Measurements from ENCODE around the gene CADM1. TPM values are rescaled to one million over a fixed set of nuclear protein-coding genes. Genes with fewer than 3 reads are reported as not detected.

The CADM1 gene
- total and polyA plus RNA-seq, 7 donors = 0.69 to 25.2 (median 15.6) TPM

GRCh38 chr11:115251126-115251525 lies 253.1 kb downstream of the CADM1 start:
- intact Hi-C loops (cut with DNase I) = no loop called here
- Histone ChIP-seq H3K4me1 (no peaks in the 10 kb centered on the region), H3K27me3 (no peaks in the 10 kb centered on the region), H3K4me3 (no peak overlapping the region), H3K36me3 (no peaks in the 10 kb centered on the region), H3K27ac (no peak overlapping the region), H3K9me3 (no peaks in the 10 kb centered on the region)
- no peak for TF ChIP-seq EP300 (IDR thresholded peaks at IDR 0.05)
- no peak for TF ChIP-seq CTCF (IDR thresholded peaks at IDR 0.05)
- TF ChIP-seq POLR2A (IDR thresholded peaks at IDR 0.05) = no peak
- TF ChIP-seq POLR2AphosphoS5 (IDR thresholded peaks at IDR 0.05) = no peak
- DNase-seq = no peak
- WGBS, 2 donors = 81 to 82% methylated on average over 4 of the region's 4 CpGs

- intact Hi-C loops (cut with DNase I) = no loop called here
- no peaks in the 10 kb centered on the region for H3K27me3 ChIP-seq
- no peak for DNase-seq
- H3K36me3 ChIP-seq = no peaks in the 10 kb centered on the region
- WGBS, 2 donors = 69 to 71% methylated on average over 4 of the region's 4 CpGs
- H3K4me3 ChIP-seq = no peak overlapping the region
- no peaks in the 10 kb centered on the region for H3K9me3 ChIP-seq
- TF ChIP-seq POLR2A (IDR thresholded peaks at IDR 0.05) (no peak), CTCF (IDR thresholded peaks at IDR 0.05) (no peak), EP300 (IDR thresholded peaks at IDR 0.05) (no peak), POLR2AphosphoS5 (IDR thresholded peaks at IDR 0.05) (no peak)
- no peak overlapping the region for H3K27ac ChIP-seq
- H3K4me1 ChIP-seq = no peaks in the 10 kb centered on the region
Observed at GRCh38 chr11:115249061-115249578, 255.1 kb downstream of the CADM1 start.

GRCh38 chr11:115247953-115248352 lies 256.3 kb downstream of the CADM1 start:
- 83 to 92% methylated on average over 1 of the region's 1 CpG for WGBS, 2 donors
- TF ChIP-seq POLR2AphosphoS5 (IDR thresholded peaks at IDR 0.05) (no peak), CTCF (IDR thresholded peaks at IDR 0.05) (no peak), POLR2A (IDR thresholded peaks at IDR 0.05) (no peak), EP300 (IDR thresholded peaks at IDR 0.05) (no peak)
- H3K36me3 ChIP-seq = no peaks in the 10 kb centered on the region
- H3K27ac ChIP-seq = no peak overlapping the region
- H3K9me3 ChIP-seq = no peaks in the 10 kb centered on the region
- H3K4me1 ChIP-seq = no peaks in the 10 kb centered on the region
- no peak for DNase-seq
- intact Hi-C loops (cut with DNase I) = no loop called here
- no peak overlapping the region for H3K4me3 ChIP-seq
- H3K27me3 ChIP-seq = no peaks in the 10 kb centered on the region

- H3K4me3 ChIP-seq = no peak overlapping the region
- no peaks in the 10 kb centered on the region for H3K36me3 ChIP-seq
- no peaks in the 10 kb centered on the region for H3K9me3 ChIP-seq
- intact Hi-C loops (cut with DNase I) = no loop called here
- H3K27me3 ChIP-seq = no peaks in the 10 kb centered on the region
- H3K27ac ChIP-seq = no peak overlapping the region
- H3K4me1 ChIP-seq = no peaks in the 10 kb centered on the region
- no peak for DNase-seq
- no peak for TF ChIP-seq CTCF (IDR thresholded peaks at IDR 0.05)
- TF ChIP-seq POLR2A (IDR thresholded peaks at IDR 0.05) = no peak
- no peak for TF ChIP-seq POLR2AphosphoS5 (IDR thresholded peaks at IDR 0.05)
- TF ChIP-seq EP300 (IDR thresholded peaks at IDR 0.05) = no peak
Observed at GRCh38 chr11:115247361-115247760, 256.9 kb downstream of the CADM1 start.

- no peak overlapping the region for H3K27ac ChIP-seq
Observed at GRCh38 chr11:115244758-115245157, 259.5 kb downstream of the CADM1 start.

More at GRCh38 chr11:115244758-115245157, 259.5 kb downstream of the CADM1 start:
- no peak for DNase-seq
- Histone ChIP-seq H3K27me3 (no peaks in the 10 kb centered on the region), H3K9me3 (no peaks in the 10 kb centered on the region), H3K4me1 (no peaks in the 10 kb centered on the region), H3K4me3 (no peak overlapping the region), H3K36me3 (no peaks in the 10 kb centered on the region)
- WGBS, 2 donors = 38 to 66% methylated on average over 7 of the region's 7 CpGs
- intact Hi-C loops (cut with DNase I) = no loop called here
- TF ChIP-seq EP300 (IDR thresholded peaks at IDR 0.05) = no peak
- TF ChIP-seq CTCF (IDR thresholded peaks at IDR 0.05) = no peak
- no peak for TF ChIP-seq POLR2AphosphoS5 (IDR thresholded peaks at IDR 0.05)
- TF ChIP-seq POLR2A (IDR thresholded peaks at IDR 0.05) = no peak
